Liver (tissue), 9 donors: ENCODE results near the gene TSPEAR. TPM values are rescaled to one million over a fixed set of nuclear protein-coding genes. Genes with fewer than 3 reads are reported as not detected.

ENCODE experiments used
- DNase-seq: peaks from one replicate; pipeline ENCODE4 v3.0.0-alpha.2; 2017; ENCODE audit warnings: low spot score
- H3K27ac ChIP-seq, 2 donors: one replicate each; pipeline ENCODE4 v1.7.0; 2013; ENCODE audit warnings: inconsistent platforms in 2 of 2, low read length in 2 of 2, control low read depth in 1 of 2, low read depth in 1 of 2, mild to moderate bottlenecking in 1 of 2
- H3K27me3 ChIP-seq, 4 donors: one replicate each; pipeline versions ENCODE4 v1.6.1 to v1.7.0; 2013; ENCODE audit warnings: low read length in 3 of 4, inconsistent platforms in 1 of 4, mild to moderate bottlenecking in 1 of 4, moderate library complexity in 1 of 4; ENCODE audit not compliant: control insufficient read depth in 4 of 4, insufficient read depth in 4 of 4
- H3K36me3 ChIP-seq, 4 donors: one replicate each; pipeline versions ENCODE4 v1.6.1 to v1.7.0; 2013; ENCODE audit warnings: low read length in 3 of 4, mild to moderate bottlenecking in 3 of 4, low read depth in 1 of 4, moderate library complexity in 1 of 4; ENCODE audit not compliant: control insufficient read depth in 4 of 4, insufficient read depth in 3 of 4
- H3K4me1 ChIP-seq, 4 donors: one replicate each; pipeline versions ENCODE4 v1.6.1 to v1.7.0; 2013; ENCODE audit warnings: low read length in 3 of 4, mild to moderate bottlenecking in 3 of 4, moderate library complexity in 1 of 4; ENCODE audit not compliant: control insufficient read depth in 4 of 4, insufficient read depth in 4 of 4
- H3K4me3 ChIP-seq, 3 donors: one replicate each; pipeline versions ENCODE4 v1.6.1 to v1.7.0; 2013; ENCODE audit warnings: low read length in 3 of 3, control low read depth in 1 of 3, low read depth in 1 of 3, mild to moderate bottlenecking in 1 of 3
- H3K9ac ChIP-seq, 2 donors: one replicate each; pipeline ENCODE4 v1.7.0; 2013; ENCODE audit warnings: low read length in 2 of 2, mild to moderate bottlenecking in 2 of 2, moderate library complexity in 2 of 2, control low read depth in 1 of 2, low read depth in 1 of 2
- H3K9me3 ChIP-seq, 4 donors: one replicate each; pipeline versions ENCODE4 v1.6.1 to v1.7.0; 2013; ENCODE audit warnings: low read length in 3 of 4; ENCODE audit not compliant: control insufficient read depth in 4 of 4
- EGR1 ChIP-seq, 2 donors: IDR thresholded peaks; 2 replicates each; pipeline ENCODE4 v1.6.1; 2016 to 2018; ENCODE audit warnings: antibody characterized with exemption in 2 of 2, low read depth in 2 of 2
- FOXA2 ChIP-seq: IDR thresholded peaks from 2 replicates; pipeline ENCODE4 v1.6.1; 2016; ENCODE audit warnings: antibody characterized with exemption
- GABPA ChIP-seq, 2 donors: IDR thresholded peaks in 1 of 2; conservative IDR thresholded peaks in 1 of 2; 2 replicates each; pipeline ENCODE4 v1.6.1; 2016; ENCODE audit warnings: antibody characterized with exemption in 2 of 2, mild to moderate bottlenecking in 1 of 2, moderate library complexity in 1 of 2
- HNF4A ChIP-seq, 2 donors: conservative IDR thresholded peaks; 2 replicates each; pipeline ENCODE4 v1.6.1; 2016; ENCODE audit warnings: antibody characterized with exemption in 2 of 2, mild to moderate bottlenecking in 2 of 2
- HNF4G ChIP-seq: IDR thresholded peaks from 2 replicates; pipeline ENCODE4 v1.6.1; 2016; ENCODE audit warnings: antibody characterized with exemption
- JUND ChIP-seq, 2 donors: IDR thresholded peaks; 2 replicates each; pipeline ENCODE4 v1.6.1; 2016; ENCODE audit warnings: antibody characterized with exemption in 2 of 2
- MAX ChIP-seq: IDR thresholded peaks from 2 replicates; pipeline ENCODE4 v1.6.1; 2016; ENCODE audit warnings: antibody characterized with exemption
- RAD21 ChIP-seq, 2 donors: IDR thresholded peaks; 2 replicates each; pipeline ENCODE4 v1.6.1; 2016; ENCODE audit warnings: antibody characterized with exemption in 2 of 2, mild to moderate bottlenecking in 2 of 2
- RXRA ChIP-seq, 2 donors: IDR thresholded peaks; 2 replicates each; pipeline ENCODE4 v1.6.1; 2017 to 2018; ENCODE audit warnings: antibody characterized with exemption in 2 of 2, mild to moderate bottlenecking in 1 of 2
- SP1 ChIP-seq: IDR thresholded peaks from 2 replicates; pipeline ENCODE4 v1.6.1; 2018; ENCODE audit warnings: antibody characterized with exemption, mild to moderate bottlenecking
- TAF1 ChIP-seq: conservative IDR thresholded peaks from 2 replicates; pipeline ENCODE4 v1.6.1; 2016; ENCODE audit warnings: antibody characterized with exemption, mild to moderate bottlenecking
- YY1 ChIP-seq: IDR thresholded peaks from 2 replicates; pipeline ENCODE4 v1.6.1; 2016; ENCODE audit warnings: antibody characterized with exemption, mild to moderate bottlenecking
- WGBS: extraction: QIAGEN DNeasy Blood & Tissue Kit; methylation state at CpG from one replicate; pipeline ENCODE4 v1.1.7; 2013; 5-methylcytosine and 5-hydroxymethylcytosine counted together
- polyA plus RNA-seq, 2 donors: library from polyadenylated mRNA; stranded (reverse) in 1 of 2; unstranded in 1 of 2; fragments of 200-250 nt in 1 of 2; fragments of >200 nt in 1 of 2; fragmentation: Nextera tagmentation in 1 of 2; extraction: Ambion mirVana in 1 of 2; gene quantifications; one replicate each; pipeline versions ENCODE4 v1.2.1 to v1.2.3, GENCODE V29; 2013 to 2015
- total RNA-seq, 2 donors: library from RNA; depleted of rRNA; stranded (reverse); fragments of >200 nt; gene quantifications; one replicate each; pipeline ENCODE4 v1.2.3, GENCODE V29; 2014
- TF ChIP-seq, protein P1 (sequence below): IDR thresholded peaks from 2 replicates; pipeline ENCODE4 v1.6.1; 2016; ENCODE audit warnings: antibody characterized with exemption
- TF ChIP-seq, protein P2 (sequence below): IDR thresholded peaks from 2 replicates; pipeline ENCODE4 v1.6.1; 2016; ENCODE audit warnings: antibody characterized with exemption
- TF ChIP-seq, protein P3 (sequence below): fragments of 150-350 bp; IDR thresholded peaks from 2 replicates; pipeline ENCODE4 v1.5.1; 2017; ENCODE audit warnings: improper control_type of control experiment, low read depth, low read length; ENCODE audit not compliant: missing input control
- donor health status: healthy.
- donor health status: healthy.
- donor health status: healthy.
- donor health status: healthy.
- donor health status: healthy.

Gene TSPEAR
- total and polyA plus RNA-seq, 4 donors, result under 0.01 to 0.14 (median 0.01) TPM; not detected in 1

- Histone ChIP-seq H3K4me1 (no peaks in the 10 kb centered on the region), H3K27me3 (no peaks in the 10 kb centered on the region), H3K36me3 (no peaks in the 10 kb centered on the region), H3K9ac (no peak overlapping the region), H3K4me3 (no peak overlapping the region), H3K27ac (no peak overlapping the region), H3K9me3 (no peaks in the 10 kb centered on the region)
- no peak for DNase-seq
- TF ChIP-seq HNF4A (conservative IDR thresholded peaks at IDR 0.05), result no peak
- no peak for TF ChIP-seq RAD21 (IDR thresholded peaks at IDR 0.05)
- no peak for TF ChIP-seq MAX
- WGBS, result 83% methylated on average over 47 of the region's 47 CpGs
Measured at GRCh38 chr21:44749759-44750674, 38.6 kb upstream of the TSPEAR start.

GRCh38 chr21:44749116-44749758 is 37.9 kb upstream of the TSPEAR start:
- Histone ChIP-seq H3K4me3 (no peak overlapping the region), H3K4me1 (no peaks in the 10 kb centered on the region), H3K36me3 (no peaks in the 10 kb centered on the region), H3K9me3 (no peaks in the 10 kb centered on the region), H3K9ac (no peak overlapping the region), H3K27me3 (no peaks in the 10 kb centered on the region), H3K27ac (no peak overlapping the region)
- no peak for TF ChIP-seq TAF1
- TF ChIP-seq EGR1 (IDR thresholded peaks at IDR 0.05; ENCODE audit: low read depth in 2 of 2), result no peak
- no peak for TF ChIP-seq HNF4G
- TF ChIP-seq GABPA (IDR thresholded peaks at IDR 0.05 in 1 of 2, conservative IDR thresholded peaks at IDR 0.05 in 1 of 2), result no peak
- no peak for TF ChIP-seq FOXA2
- no peak for TF ChIP-seq YY1
- TF ChIP-seq, protein P1, sequence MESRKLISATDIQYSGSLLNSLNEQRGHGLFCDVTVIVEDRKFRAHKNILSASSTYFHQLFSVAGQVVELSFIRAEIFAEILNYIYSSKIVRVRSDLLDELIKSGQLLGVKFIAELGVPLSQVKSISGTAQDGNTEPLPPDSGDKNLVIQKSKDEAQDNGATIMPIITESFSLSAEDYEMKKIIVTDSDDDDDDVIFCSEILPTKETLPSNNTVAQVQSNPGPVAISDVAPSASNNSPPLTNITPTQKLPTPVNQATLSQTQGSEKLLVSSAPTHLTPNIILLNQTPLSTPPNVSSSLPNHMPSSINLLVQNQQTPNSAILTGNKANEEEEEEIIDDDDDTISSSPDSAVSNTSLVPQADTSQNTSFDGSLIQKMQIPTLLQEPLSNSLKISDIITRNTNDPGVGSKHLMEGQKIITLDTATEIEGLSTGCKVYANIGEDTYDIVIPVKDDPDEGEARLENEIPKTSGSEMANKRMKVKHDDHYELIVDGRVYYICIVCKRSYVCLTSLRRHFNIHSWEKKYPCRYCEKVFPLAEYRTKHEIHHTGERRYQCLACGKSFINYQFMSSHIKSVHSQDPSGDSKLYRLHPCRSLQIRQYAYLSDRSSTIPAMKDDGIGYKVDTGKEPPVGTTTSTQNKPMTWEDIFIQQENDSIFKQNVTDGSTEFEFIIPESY, result no peak
- TF ChIP-seq, protein P2, sequence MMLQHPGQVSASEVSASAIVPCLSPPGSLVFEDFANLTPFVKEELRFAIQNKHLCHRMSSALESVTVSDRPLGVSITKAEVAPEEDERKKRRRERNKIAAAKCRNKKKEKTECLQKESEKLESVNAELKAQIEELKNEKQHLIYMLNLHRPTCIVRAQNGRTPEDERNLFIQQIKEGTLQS, result no peak
- DNase-seq, result no peak
- WGBS, result 69% methylated on average over 26 of the region's 26 CpGs

GRCh38 chr21:44748621-44749020 is 37.2 kb upstream of the TSPEAR start:
- DNase-seq, result no peak
- TF ChIP-seq SP1 (no peak), GABPA (IDR thresholded peaks at IDR 0.05 in 1 of 2, conservative IDR thresholded peaks at IDR 0.05 in 1 of 2) (no peak), TAF1 (no peak), RAD21 (IDR thresholded peaks at IDR 0.05) (no peak), HNF4A (conservative IDR thresholded peaks at IDR 0.05) (no peak), JUND (IDR thresholded peaks at IDR 0.05) (no peak), YY1 (no peak), RXRA (IDR thresholded peaks at IDR 0.05) (no peak)
- TF ChIP-seq, protein P2, result no peak
- TF ChIP-seq, protein P1, result no peak
- TF ChIP-seq, protein P3, sequence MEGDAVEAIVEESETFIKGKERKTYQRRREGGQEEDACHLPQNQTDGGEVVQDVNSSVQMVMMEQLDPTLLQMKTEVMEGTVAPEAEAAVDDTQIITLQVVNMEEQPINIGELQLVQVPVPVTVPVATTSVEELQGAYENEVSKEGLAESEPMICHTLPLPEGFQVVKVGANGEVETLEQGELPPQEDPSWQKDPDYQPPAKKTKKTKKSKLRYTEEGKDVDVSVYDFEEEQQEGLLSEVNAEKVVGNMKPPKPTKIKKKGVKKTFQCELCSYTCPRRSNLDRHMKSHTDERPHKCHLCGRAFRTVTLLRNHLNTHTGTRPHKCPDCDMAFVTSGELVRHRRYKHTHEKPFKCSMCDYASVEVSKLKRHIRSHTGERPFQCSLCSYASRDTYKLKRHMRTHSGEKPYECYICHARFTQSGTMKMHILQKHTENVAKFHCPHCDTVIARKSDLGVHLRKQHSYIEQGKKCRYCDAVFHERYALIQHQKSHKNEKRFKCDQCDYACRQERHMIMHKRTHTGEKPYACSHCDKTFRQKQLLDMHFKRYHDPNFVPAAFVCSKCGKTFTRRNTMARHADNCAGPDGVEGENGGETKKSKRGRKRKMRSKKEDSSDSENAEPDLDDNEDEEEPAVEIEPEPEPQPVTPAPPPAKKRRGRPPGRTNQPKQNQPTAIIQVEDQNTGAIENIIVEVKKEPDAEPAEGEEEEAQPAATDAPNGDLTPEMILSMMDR, result no peak

More at GRCh38 chr21:44748621-44749020, 37.2 kb upstream of the TSPEAR start:
- Histone ChIP-seq H3K4me3 (no peak overlapping the region), H3K4me1 (no peaks in the 10 kb centered on the region), H3K27ac (no peak overlapping the region), H3K36me3 (no peaks in the 10 kb centered on the region), H3K27me3 (no peaks in the 10 kb centered on the region), H3K9me3 (no peaks in the 10 kb centered on the region), H3K9ac (no peak overlapping the region)
- 50% methylated on average over 16 of the region's 16 CpGs for WGBS
